ENCODE measurements around the gene GJD2.

- TF ChIP-seq CTCF (IDR thresholded peaks at IDR 0.05) (no peak), EZH2 (IDR thresholded peaks at IDR 0.05; ENCODE audit: borderline replicate concordance, insufficient read depth, low read depth, low read length, poor library complexity, severe bottlenecking) (no peak)
These were observed 39.1 kb upstream of the GJD2 start for GRCh38 chr15:34793901-34794300.
